AG04449 (cell line): ENCODE data around the gene GALNTL6.
"Not testable (repeated sequence)": the region's sequence is repeated elsewhere in the genome, so short reads cannot be mapped to it uniquely, and the experiment has no call there.

Experiments
- CTCF ChIA-PET: fragments of 350-600 bp; formaldehyde crosslinking; extraction: SDS; loops from one replicate; lab custom pipeline; 2021; ENCODE audit warnings: antibody characterized with exemption; lab: Yijun Ruan, JAX
- POLR2A ChIA-PET: fragments of 400-600, 350-600 bp; formaldehyde crosslinking; extraction: SDS; loops from one replicate; lab custom pipeline; 2020; ENCODE audit warnings: antibody characterized with exemption, inconsistent platforms; lab: Yijun Ruan, JAX
- DNase-seq: peaks from one replicate; pipeline ENCODE4 v3.0.0-alpha.2; 2010; ENCODE audit warnings: low read depth, low spot score
- H3K4me3 ChIP-seq: 2 replicates; pipeline ENCODE4 v1.5.1; 2011; ENCODE audit warnings: low read depth, mild to moderate bottlenecking, control low read depth, low read length
- TF ChIP-seq, protein P1 (sequence below): IDR thresholded peaks from one replicate; pipeline ENCODE4 v1.5.1; 2011; ENCODE audit warnings: mild to moderate bottlenecking, moderate library complexity, low read length, control low read depth, inconsistent platforms; ENCODE audit not compliant: insufficient read depth; ENCODE audit errors: missing control alignments

Gene GALNTL6

DNA sequence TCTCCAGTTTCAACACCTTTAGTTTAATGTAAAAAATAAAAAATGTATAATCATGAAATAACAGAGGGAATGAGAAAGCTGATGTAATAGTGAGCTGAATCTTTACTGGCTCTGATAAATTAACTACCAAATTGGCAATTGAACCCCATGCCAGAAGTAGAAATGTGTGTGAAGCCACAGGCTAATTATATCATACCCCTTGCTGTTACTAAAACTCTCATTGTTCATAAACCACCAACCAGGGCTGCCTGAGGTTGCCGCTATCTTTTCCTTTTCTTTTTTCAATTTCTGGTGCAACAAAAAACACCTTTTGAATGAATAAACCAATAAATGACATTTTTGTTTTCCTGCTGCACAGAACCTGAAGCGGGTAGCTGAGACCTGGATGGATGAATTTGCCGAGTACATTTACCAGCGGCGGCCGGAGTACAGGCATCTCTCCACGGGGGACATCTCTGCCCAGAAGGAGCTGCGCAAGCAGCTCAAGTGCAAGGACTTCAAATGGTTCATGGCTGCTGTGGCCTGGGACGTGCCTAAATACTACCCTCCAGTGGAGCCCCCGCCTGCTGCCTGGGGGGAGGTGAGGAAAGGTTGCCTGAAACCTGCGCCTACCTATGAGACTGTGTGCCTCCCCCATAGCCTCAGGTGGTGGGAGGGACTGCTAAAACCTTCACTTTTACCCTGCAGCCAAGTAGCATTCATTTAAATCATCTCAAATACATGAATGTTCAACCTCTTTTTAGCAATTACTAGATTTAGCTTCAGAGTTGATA is 1138.7 kb downstream of the GALNTL6 start:
- TF ChIP-seq, protein P1, sequence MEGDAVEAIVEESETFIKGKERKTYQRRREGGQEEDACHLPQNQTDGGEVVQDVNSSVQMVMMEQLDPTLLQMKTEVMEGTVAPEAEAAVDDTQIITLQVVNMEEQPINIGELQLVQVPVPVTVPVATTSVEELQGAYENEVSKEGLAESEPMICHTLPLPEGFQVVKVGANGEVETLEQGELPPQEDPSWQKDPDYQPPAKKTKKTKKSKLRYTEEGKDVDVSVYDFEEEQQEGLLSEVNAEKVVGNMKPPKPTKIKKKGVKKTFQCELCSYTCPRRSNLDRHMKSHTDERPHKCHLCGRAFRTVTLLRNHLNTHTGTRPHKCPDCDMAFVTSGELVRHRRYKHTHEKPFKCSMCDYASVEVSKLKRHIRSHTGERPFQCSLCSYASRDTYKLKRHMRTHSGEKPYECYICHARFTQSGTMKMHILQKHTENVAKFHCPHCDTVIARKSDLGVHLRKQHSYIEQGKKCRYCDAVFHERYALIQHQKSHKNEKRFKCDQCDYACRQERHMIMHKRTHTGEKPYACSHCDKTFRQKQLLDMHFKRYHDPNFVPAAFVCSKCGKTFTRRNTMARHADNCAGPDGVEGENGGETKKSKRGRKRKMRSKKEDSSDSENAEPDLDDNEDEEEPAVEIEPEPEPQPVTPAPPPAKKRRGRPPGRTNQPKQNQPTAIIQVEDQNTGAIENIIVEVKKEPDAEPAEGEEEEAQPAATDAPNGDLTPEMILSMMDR = no peak
- no peak for DNase-seq
- ChIA-PET POLR2A (no interaction called here), CTCF (no interaction called here)
- H3K4me3 ChIP-seq = no peak overlapping the region

DNA sequence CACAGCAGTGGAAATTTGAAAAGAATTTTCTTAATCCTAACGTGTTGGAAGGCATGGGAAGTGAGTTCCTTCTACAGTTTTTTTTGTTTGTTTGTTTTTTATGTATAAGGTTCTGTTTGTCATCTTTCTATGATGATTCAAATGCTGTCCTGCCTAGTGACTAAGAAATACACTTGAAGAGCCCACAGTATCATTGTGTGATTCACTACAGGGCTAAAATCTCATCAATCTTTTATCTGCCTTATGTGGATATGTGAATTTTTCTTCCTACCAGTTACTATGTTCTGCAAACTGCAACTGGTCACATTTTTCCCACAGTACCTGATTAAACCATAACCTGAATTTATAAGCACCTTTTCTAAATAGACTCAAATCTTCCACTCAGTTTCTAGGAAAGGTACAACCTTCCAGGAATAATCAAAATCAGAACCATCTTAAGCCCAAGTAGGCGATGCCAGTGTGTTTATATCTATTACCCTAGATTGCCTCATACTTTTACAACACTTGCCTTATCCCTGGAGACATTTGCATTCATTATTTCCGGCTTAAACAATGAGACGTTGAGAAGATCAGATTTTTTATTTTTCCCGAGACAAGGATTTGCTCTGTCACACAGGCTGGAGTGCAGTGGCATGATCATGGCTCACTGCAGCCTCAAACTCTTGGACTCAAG is 1140.8 kb downstream of the GALNTL6 start:
- TF ChIP-seq, protein P1 = no peak
- ChIA-PET CTCF (no interaction called here), POLR2A (no interaction called here)
- no peak for DNase-seq
- H3K4me3 ChIP-seq = no peak overlapping the region

GRCh38 chr4:172956340-172956739 is 1143.1 kb downstream of the GALNTL6 start:
- CTCF ChIA-PET, H3K4me3 ChIP-seq, DNase-seq, POLR2A ChIA-PET: not testable (repeated sequence)

DNA sequence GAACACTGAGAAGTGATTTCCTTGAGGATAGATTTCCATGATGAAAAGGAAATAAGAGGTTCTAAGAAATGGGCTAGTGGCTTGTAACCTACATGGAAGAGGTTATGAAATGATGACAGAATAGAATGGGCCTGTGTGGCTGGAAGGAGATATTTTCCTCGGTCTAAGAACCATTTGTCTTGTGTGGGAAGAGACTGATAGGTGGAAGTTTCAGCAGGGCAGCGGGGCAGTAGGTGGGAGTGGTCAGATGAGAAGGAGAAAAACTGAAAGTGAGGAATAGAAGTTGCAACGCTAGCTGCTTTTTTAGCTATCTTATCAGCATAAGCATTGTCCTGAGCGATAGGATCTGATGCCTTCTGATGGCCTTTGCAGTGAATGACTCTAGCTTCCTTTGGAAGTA is 1144.0 kb downstream of the GALNTL6 start:
- ChIA-PET POLR2A (no interaction called here), CTCF (no interaction called here)
- TF ChIP-seq, protein P1 = no peak
- DNase-seq = no peak
- H3K4me3 ChIP-seq = no peak overlapping the region

- CTCF ChIA-PET = no interaction called here
- POLR2A ChIA-PET = no interaction called here
- TF ChIP-seq, protein P1 = no peak
- peak; percentile 16 for DNase-seq
- H3K4me3 ChIP-seq = no peak overlapping the region
Measured at GRCh38 chr4:172962564-172963353, 1149.6 kb downstream of the GALNTL6 start.

DNA sequence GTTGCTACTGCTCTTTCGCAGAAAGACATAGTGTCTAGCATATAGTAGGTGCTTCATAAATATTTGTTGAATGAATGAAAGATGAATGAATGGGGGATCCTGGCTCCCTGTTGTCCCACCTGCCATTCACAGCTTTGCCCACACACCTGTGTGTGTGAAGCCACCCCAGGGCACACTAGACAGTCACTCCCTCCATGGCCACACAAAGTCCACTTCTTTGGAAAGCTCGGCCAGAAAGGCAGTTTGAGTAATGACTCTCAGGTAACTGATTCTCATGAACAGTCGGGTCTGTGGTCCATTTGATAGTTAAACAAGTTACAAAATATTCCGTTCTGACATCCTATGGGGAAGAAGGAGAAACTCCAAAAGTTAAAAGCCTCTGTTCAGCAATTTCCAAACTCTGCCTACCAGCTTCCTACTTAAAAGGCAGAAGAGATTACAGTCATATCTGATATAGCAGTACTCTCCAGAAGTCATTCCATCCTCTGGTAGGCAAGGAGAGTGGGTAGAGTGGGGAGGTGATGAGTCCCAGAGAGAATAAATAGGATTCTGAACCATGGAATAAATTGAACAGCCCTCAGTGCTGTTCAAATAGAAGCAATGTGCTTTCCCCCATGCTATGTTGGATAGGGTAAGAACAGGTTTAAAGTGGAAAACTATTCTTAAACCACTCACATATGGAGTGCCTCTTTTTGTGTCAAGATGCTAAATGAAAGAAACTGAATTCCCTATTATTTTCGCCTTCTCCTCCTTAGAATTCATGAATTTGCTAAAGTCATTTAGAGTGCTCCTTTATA is 1150.5 kb downstream of the GALNTL6 start:
- TF ChIP-seq, protein P1 = no peak
- ChIA-PET POLR2A (no interaction called here), CTCF (no interaction called here)
- no peak overlapping the region for H3K4me3 ChIP-seq
- DNase-seq = no peak

- DNase-seq, CTCF ChIA-PET, H3K4me3 ChIP-seq, POLR2A ChIA-PET: not testable (repeated sequence)
Measured at GRCh38 chr4:172970189-172970588, 1157.0 kb downstream of the GALNTL6 start.
